Smooth muscle cell (in vitro differentiated cells): ENCODE measurements around the gene PCP2. TPM values are rescaled to one million over a fixed set of nuclear protein-coding genes. Genes with fewer than 3 reads are reported as not detected.

Experiments used
- DNase-seq: peaks from one replicate; lab custom pipeline; 2025; ENCODE audit not compliant: unreplicated experiment; lab: John Stamatoyannopoulos, UW
- H2AFZ ChIP-seq: fragments of 200-600 bp; sonication (generic); 2 replicates; pipeline ENCODE4 v1.6.0; 2016; ENCODE audit warnings: antibody characterized with exemption, low read depth, mild to moderate bottlenecking
- H3F3A ChIP-seq: fragments of 200-600 bp; sonication (generic); 2 replicates; pipeline ENCODE4 v1.6.0; 2017; ENCODE audit warnings: antibody characterized with exemption, low read depth
- H3K27ac ChIP-seq: fragments of 200-600 bp; sonication (generic); 2 replicates; pipeline ENCODE4 v1.5.1; 2016; ENCODE audit warnings: low read depth, mild to moderate bottlenecking
- H3K27me3 ChIP-seq: fragments of 200-600 bp; sonication (generic); 2 replicates; pipeline ENCODE4 v1.6.1; 2016; ENCODE audit warnings: low read depth, mild to moderate bottlenecking
- H3K36me3 ChIP-seq: fragments of 200-600 bp; sonication (generic); 2 replicates; pipeline ENCODE4 v1.5.1; 2016; ENCODE audit warnings: low read depth
- H3K4me1 ChIP-seq: fragments of 200-600 bp; sonication (generic); 2 replicates; pipeline ENCODE4 v1.5.1; 2016; ENCODE audit warnings: low read depth
- H3K4me2 ChIP-seq: fragments of 200-600 bp; sonication (generic); 2 replicates; pipeline ENCODE4 v1.6.0; 2016; ENCODE audit warnings: mild to moderate bottlenecking
- H3K4me3 ChIP-seq: fragments of 200-600 bp; sonication (generic); 2 replicates; pipeline ENCODE4 v1.5.1; 2016; ENCODE audit warnings: mild to moderate bottlenecking
- H3K79me2 ChIP-seq: fragments of 200-600 bp; sonication (generic); 2 replicates; pipeline ENCODE4 v1.6.0; 2016; ENCODE audit warnings: low read depth, mild to moderate bottlenecking
- H3K9ac ChIP-seq: fragments of 200-600 bp; sonication (generic); 2 replicates; pipeline ENCODE4 v1.6.0; 2016; ENCODE audit warnings: low read depth
- H3K9me3 ChIP-seq: fragments of 200-600 bp; sonication (generic); replicated peaks from 2 replicates; pipeline ENCODE4 v1.5.1; 2016; ENCODE audit warnings: low read depth
- H4K20me1 ChIP-seq: fragments of 200-600 bp; sonication (generic); 2 replicates; pipeline ENCODE4 v1.6.0; 2016; ENCODE audit warnings: low read depth
- CTCF ChIP-seq: fragments of 200-600 bp; sonication (generic); IDR thresholded peaks from 2 replicates; pipeline ENCODE4 v1.5.1; 2017; ENCODE audit warnings: borderline replicate concordance, mild to moderate bottlenecking, antibody characterized with exemption; ENCODE audit not compliant: insufficient read depth, poor library complexity, severe bottlenecking
- WGBS: methylation state at CpG from one replicate; pipeline ENCODE4 v1.1.7; 2016; ENCODE audit warnings: low lambda C conversion rate; 5-methylcytosine and 5-hydroxymethylcytosine counted together
- polyA plus RNA-seq: library from polyadenylated mRNA; unstranded; fragments of >200 nt; fragmentation: Nextera tagmentation; extraction: Ambion mirVana; gene quantifications from 2 replicates; pipeline ENCODE4 v1.2.1, GENCODE V29; 2016
- total RNA-seq: library from RNA; depleted of rRNA; stranded (reverse); fragments of >200 nt; gene quantifications from 2 replicates; pipeline ENCODE4 v1.2.3, GENCODE V29; 2014

The PCP2 gene
- total and polyA plus RNA-seq, 2 experiments from 2014 or later, result 0.35 TPM; not detected in 1

- Histone ChIP-seq H3K4me2 (peak overlapping the region; percentile 76), H3K9me3 (no peaks in the 10 kb centered on the region), H3K79me2 (no peaks in the 10 kb centered on the region), H3K27me3 (peaks cover 45% of the 10 kb centered on the region), H4K20me1 (no peaks in the 10 kb centered on the region), H3F3A (no peaks in the 10 kb centered on the region), H2AFZ (no peak overlapping the region), H3K36me3 (no peaks in the 10 kb centered on the region), H3K9ac (no peak overlapping the region), H3K4me1 (no peaks in the 10 kb centered on the region), H3K4me3 (peak overlapping the region; percentile 28), H3K27ac (no peak overlapping the region)
- DNase-seq, result no peak
- TF ChIP-seq CTCF, result no peak
- 10% methylated on average over 39 of the region's 43 CpGs for WGBS
Measured at GRCh38 chr19:7670150-7670783, 36.7 kb upstream of the PCP2 start.

GRCh38 chr19:7669641-7670040 is 36.1 kb upstream of the PCP2 start:
- Histone ChIP-seq H3F3A (no peaks in the 10 kb centered on the region), H3K4me2 (no peak overlapping the region), H3K36me3 (no peaks in the 10 kb centered on the region), H3K27me3 (peaks cover 45% of the 10 kb centered on the region), H3K4me1 (no peaks in the 10 kb centered on the region), H4K20me1 (no peaks in the 10 kb centered on the region), H3K9ac (no peak overlapping the region), H2AFZ (no peak overlapping the region), H3K79me2 (no peaks in the 10 kb centered on the region), H3K4me3 (no peak overlapping the region), H3K27ac (no peak overlapping the region), H3K9me3 (no peaks in the 10 kb centered on the region)
- DNase-seq, result no peak
- TF ChIP-seq CTCF, result no peak
- 65% methylated on average over 4 of the region's 9 CpGs for WGBS

GRCh38 chr19:7668842-7669241 is 35.3 kb upstream of the PCP2 start, which contains the start of gene RETN:
Gene RETN, plus strand, starts transcription at chr19:7669049. Its CDS starts 278 bp downstream, at chr19:7669327.
- H3K9me3 ChIP-seq, result no peaks in the 10 kb centered on the region
- H3K4me1 ChIP-seq, result no peaks in the 10 kb centered on the region
- H2AFZ ChIP-seq, result no peak within 1 kb of the TSS
- no peak within 1 kb of the TSS for H3K27ac ChIP-seq
- no peak for TF ChIP-seq CTCF
- H4K20me1 ChIP-seq, result no peaks in the 10 kb centered on the region
- H3K79me2 ChIP-seq, result no peaks in the 10 kb centered on the region
- no peak within 1 kb of the TSS for H3K9ac ChIP-seq
- DNase-seq, result no peak
- no peak within 1 kb of the TSS for H3K4me2 ChIP-seq
- H3K27me3 ChIP-seq, result peaks cover 45% of the 10 kb centered on the region
- H3F3A ChIP-seq, result no peaks in the 10 kb centered on the region
- 84% methylated on average over 9 of the region's 9 CpGs for WGBS
- H3K36me3 ChIP-seq, result no peaks in the 10 kb centered on the region
- no peak within 1 kb of the TSS for H3K4me3 ChIP-seq

- Histone ChIP-seq H3F3A (no peaks in the 10 kb centered on the region), H3K4me2 (no peak overlapping the region), H3K27ac (no peak overlapping the region), H4K20me1 (no peaks in the 10 kb centered on the region), H2AFZ (no peak overlapping the region), H3K79me2 (no peaks in the 10 kb centered on the region), H3K27me3 (peaks cover 27% of the 10 kb centered on the region), H3K9me3 (no peaks in the 10 kb centered on the region), H3K4me1 (no peaks in the 10 kb centered on the region), H3K36me3 (no peaks in the 10 kb centered on the region), H3K4me3 (no peak overlapping the region), H3K9ac (no peak overlapping the region)
- no peak for TF ChIP-seq CTCF
- WGBS, result 87% methylated on average over 4 of the region's 4 CpGs
- DNase-seq, result no peak
Measured at GRCh38 chr19:7665076-7665475, 31.6 kb upstream of the PCP2 start.
